IPS-18c (cell line): ENCODE results near the gene CUEDC2.

Source experiments
- H3K4me3 ChIP-seq: 2 replicates; pipeline ENCODE4 v1.7.0; 2013; ENCODE audit warnings: low read depth, mild to moderate bottlenecking, low read length, moderate library complexity; ENCODE audit not compliant: insufficient read depth
- H3K9me3 ChIP-seq: one replicate; pipeline ENCODE4 v1.6.1; 2013; ENCODE audit warnings: mild to moderate bottlenecking, low read length, moderate library complexity; ENCODE audit not compliant: control insufficient read depth, insufficient read depth

The CUEDC2 gene

GRCh38 chr10:102432162-102432950, at the start of gene CUEDC2:
TSS of gene CUEDC2 (minus strand) at chr10:102432574. CDS start at chr10:102425188, 7,386 bp downstream.
- H3K4me3 ChIP-seq, result peak within 1 kb of the TSS; percentile 89

GRCh38 chr10:102480396-102480795, 48.0 kb upstream of the CUEDC2 start:
- Histone ChIP-seq H3K9me3 (peaks cover 2% of the 10 kb centered on the region), H3K4me3 (no peak overlapping the region)

More at GRCh38 chr10:102432162-102432950, at the start of gene CUEDC2:
- H3K9me3 ChIP-seq, result no peaks in the 10 kb centered on the region

- H3K9me3 ChIP-seq, result peaks cover 2% of the 10 kb centered on the region
These were observed 47.3 kb upstream of the CUEDC2 start for GRCh38 chr10:102479651-102480050.

GRCh38 chr10:102476466-102477141, 44.2 kb upstream of the CUEDC2 start:
- H3K9me3 ChIP-seq, result no peaks in the 10 kb centered on the region
- H3K4me3 ChIP-seq, result no peak overlapping the region

More at GRCh38 chr10:102479651-102480050, 47.3 kb upstream of the CUEDC2 start:
- H3K4me3 ChIP-seq, result no peak overlapping the region

GRCh38 chr10:102475451-102476040, 43.2 kb upstream of the CUEDC2 start:
- H3K4me3 ChIP-seq, result no peak overlapping the region

GRCh38 chr10:102473445-102474331, 41.3 kb upstream of the CUEDC2 start:
- Histone ChIP-seq H3K4me3 (no peak overlapping the region), H3K9me3 (no peaks in the 10 kb centered on the region)

More at GRCh38 chr10:102475451-102476040, 43.2 kb upstream of the CUEDC2 start:
- no peaks in the 10 kb centered on the region for H3K9me3 ChIP-seq

- H3K9me3 ChIP-seq, result no peaks in the 10 kb centered on the region
- H3K4me3 ChIP-seq, result no peak overlapping the region
These were observed 38.5 kb upstream of the CUEDC2 start for GRCh38 chr10:102470579-102471546.

GRCh38 chr10:102468683-102469082, 36.3 kb upstream of the CUEDC2 start:
- Histone ChIP-seq H3K4me3 (no peak overlapping the region), H3K9me3 (no peaks in the 10 kb centered on the region)

GRCh38 chr10:102467971-102468438, 35.6 kb upstream of the CUEDC2 start:
- H3K9me3 ChIP-seq, result no peaks in the 10 kb centered on the region
- no peak overlapping the region for H3K4me3 ChIP-seq

- no peaks in the 10 kb centered on the region for H3K9me3 ChIP-seq
- no peak overlapping the region for H3K4me3 ChIP-seq
These were observed 34.9 kb upstream of the CUEDC2 start for GRCh38 chr10:102467318-102467717.

GRCh38 chr10:102465466-102465865, 33.1 kb upstream of the CUEDC2 start:
- Histone ChIP-seq H3K9me3 (no peaks in the 10 kb centered on the region), H3K4me3 (no peak overlapping the region)

- H3K9me3 ChIP-seq, result no peaks in the 10 kb centered on the region
- H3K4me3 ChIP-seq, result no peak overlapping the region
These were observed 31.6 kb upstream of the CUEDC2 start for GRCh38 chr10:102463983-102464382.

GRCh38 chr10:102462512-102463054, 30.2 kb upstream of the CUEDC2 start:
- Histone ChIP-seq H3K9me3 (no peaks in the 10 kb centered on the region), H3K4me3 (0 out of 2 replicates have a peak overlapping the region, but pooled peaks have one; percentile 64)

- Histone ChIP-seq H3K9me3 (no peaks in the 10 kb centered on the region), H3K4me3 (peak overlapping the region; percentile 64)
These were observed 29.0 kb upstream of the CUEDC2 start for GRCh38 chr10:102461187-102462054.

- peak overlapping the region; percentile 25; the same call in 1 of the 2 replicates for H3K4me3 ChIP-seq
- no peaks in the 10 kb centered on the region for H3K9me3 ChIP-seq
These were observed 28.4 kb upstream of the CUEDC2 start for GRCh38 chr10:102460836-102461186.
